ENCODE data around the gene SIAE.

- TF ChIP-seq, protein P1, sequence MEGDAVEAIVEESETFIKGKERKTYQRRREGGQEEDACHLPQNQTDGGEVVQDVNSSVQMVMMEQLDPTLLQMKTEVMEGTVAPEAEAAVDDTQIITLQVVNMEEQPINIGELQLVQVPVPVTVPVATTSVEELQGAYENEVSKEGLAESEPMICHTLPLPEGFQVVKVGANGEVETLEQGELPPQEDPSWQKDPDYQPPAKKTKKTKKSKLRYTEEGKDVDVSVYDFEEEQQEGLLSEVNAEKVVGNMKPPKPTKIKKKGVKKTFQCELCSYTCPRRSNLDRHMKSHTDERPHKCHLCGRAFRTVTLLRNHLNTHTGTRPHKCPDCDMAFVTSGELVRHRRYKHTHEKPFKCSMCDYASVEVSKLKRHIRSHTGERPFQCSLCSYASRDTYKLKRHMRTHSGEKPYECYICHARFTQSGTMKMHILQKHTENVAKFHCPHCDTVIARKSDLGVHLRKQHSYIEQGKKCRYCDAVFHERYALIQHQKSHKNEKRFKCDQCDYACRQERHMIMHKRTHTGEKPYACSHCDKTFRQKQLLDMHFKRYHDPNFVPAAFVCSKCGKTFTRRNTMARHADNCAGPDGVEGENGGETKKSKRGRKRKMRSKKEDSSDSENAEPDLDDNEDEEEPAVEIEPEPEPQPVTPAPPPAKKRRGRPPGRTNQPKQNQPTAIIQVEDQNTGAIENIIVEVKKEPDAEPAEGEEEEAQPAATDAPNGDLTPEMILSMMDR (IDR thresholded peaks at IDR 0.05; ENCODE audit: low read depth, low read length, poor library complexity, severe bottlenecking) = no peak
- no peak for TF ChIP-seq EZH2phosphoT487 (IDR thresholded peaks at IDR 0.05; ENCODE audit: borderline replicate concordance, low read length)
Measured at GRCh38 chr11:124718801-124719200, 45.3 kb upstream of the SIAE start.
